HG03196 (cell line): ENCODE measurements around the gene CDYL2.

Experiments
- ATAC-seq: cut with Tn5 transposase; IDR thresholded peaks from one replicate; pipeline ENCODE4 v1.9.1; 2021; ENCODE audit not compliant: unreplicated experiment

Gene CDYL2

DNA sequence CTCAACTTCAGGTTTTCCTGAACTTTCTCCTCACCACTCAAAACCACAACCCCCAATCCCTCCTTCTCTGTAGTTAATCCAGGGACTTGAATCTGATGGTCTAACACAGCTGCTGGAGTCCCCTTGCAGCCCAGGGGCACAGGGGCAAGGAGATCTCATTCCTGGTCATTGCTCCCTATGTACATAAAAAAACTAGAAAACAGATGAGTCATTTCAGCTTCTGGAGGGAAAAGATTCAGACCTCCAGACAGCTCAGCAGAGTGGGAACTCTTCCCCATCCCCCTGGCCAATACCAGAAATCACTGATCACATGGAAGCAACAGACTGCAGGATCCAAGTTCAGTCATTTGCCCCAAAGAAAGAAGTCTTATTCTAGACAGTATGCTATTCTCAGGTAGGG, 201.5 kb downstream of the CDYL2 start:
- ATAC-seq: no peak

- ATAC-seq: no peak
Observed at GRCh38 chr16:80601182-80601581, 203.2 kb downstream of the CDYL2 start.

DNA sequence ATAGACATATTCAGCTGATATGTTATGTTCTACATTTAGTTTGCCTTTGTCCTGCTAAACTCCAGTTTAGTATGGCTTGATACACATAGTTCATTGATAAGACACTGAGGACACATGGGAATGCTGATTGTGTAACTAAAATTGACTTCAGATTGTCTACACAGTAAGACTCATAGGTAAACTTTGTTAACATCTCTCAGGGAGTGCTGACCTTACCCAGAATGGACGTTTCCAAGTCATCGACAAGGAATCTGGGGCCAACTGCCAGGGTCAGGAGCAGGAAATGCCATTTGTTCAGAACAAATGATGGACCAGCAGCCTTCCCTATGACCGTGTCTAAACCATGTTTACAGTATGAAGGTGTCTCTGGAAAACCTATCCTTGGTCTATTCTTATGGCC, 204.9 kb downstream of the CDYL2 start:
- no peak for ATAC-seq

GRCh38 chr16:80596507-80597207, 207.7 kb downstream of the CDYL2 start:
- no peak for ATAC-seq

DNA sequence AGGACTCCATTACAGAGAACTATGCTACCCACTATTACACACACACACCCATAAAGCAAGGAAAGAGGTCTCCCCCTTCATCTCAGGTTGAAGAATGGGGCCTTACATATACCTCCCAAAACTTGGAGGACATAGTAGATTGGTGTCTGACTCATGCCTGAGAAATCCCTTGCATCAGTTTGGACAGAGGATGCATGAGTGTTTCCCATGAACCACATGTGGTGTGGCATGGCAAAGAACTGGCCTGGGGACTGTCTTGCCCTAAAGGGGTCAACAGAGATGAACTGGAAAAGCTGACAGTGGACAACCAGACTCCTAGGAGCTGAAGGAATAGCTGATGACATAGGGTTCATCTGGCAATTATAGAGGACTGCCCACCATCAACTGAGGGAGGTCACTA, 209.6 kb downstream of the CDYL2 start:
- ATAC-seq: no peak

DNA sequence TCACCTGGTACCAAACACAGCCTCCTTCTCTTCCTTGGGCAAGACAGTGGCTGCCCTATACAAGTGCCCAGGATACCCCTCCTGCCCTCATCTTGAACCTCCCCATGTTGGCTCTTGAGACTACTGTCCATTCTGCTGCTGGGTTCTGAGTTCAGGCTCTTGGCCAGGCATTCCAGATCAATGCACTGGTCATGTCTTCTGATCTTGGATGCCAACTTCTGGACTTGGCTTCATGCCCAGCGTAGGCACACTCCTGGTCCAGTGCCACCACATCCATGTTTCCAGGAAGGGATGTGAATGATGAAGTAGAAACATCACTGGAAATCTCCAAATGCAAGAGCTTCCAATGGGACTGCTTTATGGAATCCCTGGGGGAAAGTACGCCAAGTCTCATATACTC, 212.1 kb downstream of the CDYL2 start:
- ATAC-seq: no peak

DNA sequence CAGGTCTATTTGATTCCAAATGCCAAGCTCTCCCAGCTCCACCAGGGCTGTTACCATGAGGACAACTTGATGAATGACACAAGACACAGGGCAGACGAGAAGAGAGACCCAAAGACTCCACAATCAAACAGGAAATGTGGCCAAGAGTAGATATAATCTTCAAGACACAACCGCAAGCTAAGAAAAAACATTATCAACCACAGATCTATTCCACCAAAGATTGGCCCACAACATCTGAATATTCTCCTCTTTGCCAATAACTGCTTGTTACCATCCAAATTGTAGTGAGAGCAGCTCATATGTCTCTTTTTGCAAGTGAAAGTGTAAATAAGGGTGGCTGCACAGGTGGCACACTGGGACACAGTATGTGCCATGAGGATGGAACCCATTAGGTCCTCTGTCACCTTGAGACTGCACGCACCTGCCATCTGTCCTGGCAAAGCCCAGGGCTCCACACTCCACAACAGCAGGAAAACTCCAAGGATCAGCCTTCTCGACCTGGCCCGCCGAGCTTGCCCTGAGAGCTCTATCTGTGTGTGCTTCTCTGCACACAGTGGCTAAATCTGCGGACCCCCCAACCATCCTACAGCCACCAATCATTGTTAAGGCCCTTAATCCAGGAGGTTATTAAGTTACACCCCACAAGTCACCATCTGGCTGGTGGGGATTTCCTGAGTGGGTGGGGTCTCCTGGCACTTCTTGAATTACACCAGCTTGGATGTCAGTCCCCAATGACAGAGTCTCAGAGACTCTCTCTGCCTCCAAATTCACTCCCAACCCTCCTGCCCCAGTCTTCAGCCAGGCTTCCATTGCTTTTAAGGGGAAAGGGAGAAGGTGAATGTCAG, 213.1 kb downstream of the CDYL2 start:
- no peak for ATAC-seq

- ATAC-seq: no peak
Observed at GRCh38 chr16:80587071-80587470, 217.3 kb downstream of the CDYL2 start.

DNA sequence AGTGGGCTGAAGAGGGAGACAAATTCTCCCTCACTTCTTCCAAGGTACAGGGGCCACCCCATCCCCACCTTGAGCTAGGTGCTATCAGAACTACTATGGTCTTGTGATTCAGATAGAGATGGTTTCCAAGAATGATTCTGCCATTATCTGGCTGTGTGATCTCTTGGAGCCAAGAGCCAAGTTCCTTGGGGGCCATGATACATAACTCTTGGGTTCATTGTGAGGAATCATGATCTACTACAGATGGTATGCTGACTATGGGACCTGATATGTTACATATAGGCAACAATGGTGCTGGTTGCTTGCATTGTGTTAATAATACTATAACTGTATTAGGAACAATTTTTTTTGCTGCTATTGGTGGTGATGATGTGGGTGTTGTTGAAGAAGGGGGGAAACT, 217.9 kb downstream of the CDYL2 start:
- ATAC-seq: no peak

DNA sequence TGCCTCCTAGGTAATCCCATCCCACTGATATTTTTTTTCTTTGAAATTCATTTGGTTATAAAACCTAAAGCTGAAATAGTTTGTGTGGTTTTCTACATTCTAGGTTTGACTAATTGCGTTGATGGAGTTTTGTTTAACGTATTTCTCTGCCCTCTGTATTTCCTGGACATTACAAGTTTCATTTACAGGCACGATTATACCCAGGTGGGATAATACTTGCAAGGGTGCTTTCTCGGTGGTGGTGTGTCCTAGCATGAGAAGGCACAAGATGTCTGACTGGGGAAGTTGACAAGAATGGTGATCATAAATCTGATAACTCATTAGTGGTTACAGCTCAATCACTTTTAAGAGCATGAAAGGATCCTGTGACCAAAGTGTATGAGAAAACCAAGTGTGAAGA, 218.6 kb downstream of the CDYL2 start:
- peak; percentile 52 for ATAC-seq

DNA sequence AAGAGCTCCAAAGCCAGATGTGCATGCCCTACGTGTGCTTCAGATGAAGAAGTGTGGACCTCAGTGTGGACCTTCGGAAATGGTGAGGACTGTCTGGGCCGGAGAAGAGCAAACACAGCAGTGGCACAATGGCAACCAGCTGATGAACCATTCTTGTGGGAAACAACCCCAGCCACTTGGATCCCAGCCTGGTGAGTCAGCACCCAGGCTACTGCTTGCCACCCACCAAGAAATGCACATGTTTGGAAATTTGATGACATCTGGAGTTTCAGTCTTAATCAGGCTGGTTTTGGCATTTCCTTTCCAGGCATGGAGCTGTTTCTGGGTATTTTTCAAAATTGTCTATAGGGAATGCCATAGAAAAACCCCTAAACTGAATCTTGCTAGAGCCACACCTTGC, 220.9 kb downstream of the CDYL2 start:
- no peak for ATAC-seq

- ATAC-seq: peak; percentile 90
Observed at GRCh38 chr16:80580109-80580832, 224.1 kb downstream of the CDYL2 start.

DNA sequence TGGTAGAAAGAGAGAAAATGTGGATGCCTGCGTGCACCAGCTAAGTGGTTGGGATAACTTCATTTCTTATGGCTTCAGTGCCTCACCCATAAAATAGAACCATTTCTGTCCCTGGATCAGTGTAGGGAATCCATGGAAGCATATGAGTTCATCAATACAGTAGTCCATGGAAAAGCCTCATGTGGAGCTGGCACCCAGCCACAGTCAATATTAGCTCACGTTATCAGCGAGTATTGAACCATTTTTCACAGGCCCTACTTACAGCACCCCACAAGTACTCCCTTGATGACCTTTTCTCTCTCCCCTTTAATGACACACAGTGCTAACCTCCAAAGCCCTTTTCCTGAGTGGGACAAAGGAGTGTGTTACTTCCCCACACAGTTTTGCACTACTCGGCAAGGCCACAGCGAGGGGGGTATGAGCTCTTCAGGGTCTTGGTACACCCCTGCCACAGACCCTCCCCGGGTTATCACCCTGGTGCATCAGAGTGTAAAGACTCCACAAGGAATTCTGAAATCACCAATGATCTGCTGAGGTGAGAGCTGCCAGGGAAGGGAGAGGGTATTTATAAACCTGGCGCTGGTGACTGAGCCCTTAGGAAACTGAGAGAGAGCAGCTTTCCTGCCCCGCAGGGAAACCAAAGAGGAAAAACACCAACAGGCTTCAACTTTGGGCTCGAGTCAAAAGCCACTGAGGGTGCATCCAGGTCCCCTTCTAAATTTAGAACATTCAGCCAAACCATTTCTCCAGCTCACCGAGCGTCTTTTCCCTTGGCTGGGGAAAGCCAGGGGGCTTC, 226.7 kb downstream of the CDYL2 start:
- ATAC-seq: no peak

GRCh38 chr16:80576343-80576912, 228.0 kb downstream of the CDYL2 start:
- no peak for ATAC-seq

- ATAC-seq: no peak
Observed at GRCh38 chr16:80573700-80574120, 230.7 kb downstream of the CDYL2 start.

- ATAC-seq: no peak
Observed at GRCh38 chr16:80570106-80570478, 234.3 kb downstream of the CDYL2 start.

DNA sequence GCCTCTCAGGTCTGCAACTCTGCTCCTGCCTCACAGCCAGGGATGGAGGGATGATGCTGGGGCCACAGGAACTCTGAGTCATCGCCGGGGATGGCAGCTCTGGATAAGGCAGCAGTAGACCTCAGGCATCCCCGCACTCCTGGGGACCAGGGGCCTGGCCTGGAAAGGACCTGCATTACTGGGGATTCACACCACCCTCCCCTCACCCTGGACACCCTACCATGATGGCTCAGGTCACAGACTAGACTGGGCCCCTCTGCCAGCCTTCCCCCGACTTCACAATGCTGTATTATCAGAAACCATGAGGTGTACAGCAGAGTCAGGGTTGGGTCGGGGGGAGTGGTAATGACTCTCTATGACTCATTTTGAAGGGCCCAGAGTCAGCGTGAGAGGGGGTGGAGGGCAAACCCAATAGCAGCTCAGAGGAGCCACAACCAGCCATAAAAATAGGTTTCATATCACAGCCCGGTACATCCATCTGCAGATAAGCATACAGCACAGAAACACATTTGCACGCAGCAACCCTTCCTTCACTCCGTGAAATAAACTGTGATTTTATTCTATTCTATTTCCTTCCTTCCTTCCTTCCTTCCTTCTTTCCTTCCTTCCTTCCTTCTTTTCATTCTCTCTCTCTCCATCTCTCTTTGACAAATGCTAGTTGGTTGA, 234.8 kb downstream of the CDYL2 start:
- ATAC-seq: peak; percentile 64

DNA sequence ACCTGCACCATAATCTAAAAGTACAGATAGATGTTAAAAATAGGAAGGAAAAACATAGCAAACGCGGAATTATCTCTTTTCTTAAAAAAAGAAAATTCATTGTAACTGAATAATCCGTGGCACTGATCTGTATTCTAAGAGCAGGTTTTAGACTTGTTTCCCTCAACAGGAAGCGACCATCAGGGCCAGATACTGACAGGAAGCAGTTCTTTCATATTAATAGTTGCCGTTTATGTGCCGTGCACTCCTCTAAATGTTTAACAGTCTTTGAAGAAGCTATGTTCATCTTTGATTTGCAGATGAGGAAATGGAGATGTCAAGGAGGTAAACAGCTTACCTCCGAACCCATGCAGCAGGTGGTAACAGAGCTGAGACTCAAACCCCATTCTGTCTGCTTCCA, 240.0 kb downstream of the CDYL2 start:
- no peak for ATAC-seq

GRCh38 chr16:80563066-80563465, 241.3 kb downstream of the CDYL2 start:
- ATAC-seq: no peak

DNA sequence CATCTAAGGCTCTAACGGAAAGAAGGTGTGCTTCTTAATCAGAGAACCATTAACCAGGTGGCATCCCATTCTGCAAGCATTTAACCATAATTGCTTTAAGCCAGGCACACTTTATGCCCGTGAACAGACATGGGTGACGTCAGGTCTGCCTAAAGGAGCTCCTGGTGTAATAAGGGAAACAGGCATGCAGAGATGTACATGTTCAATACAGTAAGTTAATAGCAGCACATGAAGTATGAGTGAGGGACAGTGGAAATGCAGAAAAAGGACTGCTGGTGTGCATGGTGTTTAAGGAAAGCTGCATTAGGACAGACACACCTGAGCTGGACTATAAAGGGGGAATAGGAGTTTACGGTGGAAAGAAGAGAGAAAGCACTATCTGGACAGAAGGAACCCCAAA, 245.0 kb downstream of the CDYL2 start:
- no peak for ATAC-seq
